ENCODE results near the gene SH2D4B.
A peak's percentile ranks its signal among the peaks of the same experiment; 100 is the strongest.
"Not testable (repeated sequence)": the region's sequence is repeated elsewhere in the genome, so short reads cannot be mapped to it uniquely, and the experiment has no call there.

Gene SH2D4B

DNA sequence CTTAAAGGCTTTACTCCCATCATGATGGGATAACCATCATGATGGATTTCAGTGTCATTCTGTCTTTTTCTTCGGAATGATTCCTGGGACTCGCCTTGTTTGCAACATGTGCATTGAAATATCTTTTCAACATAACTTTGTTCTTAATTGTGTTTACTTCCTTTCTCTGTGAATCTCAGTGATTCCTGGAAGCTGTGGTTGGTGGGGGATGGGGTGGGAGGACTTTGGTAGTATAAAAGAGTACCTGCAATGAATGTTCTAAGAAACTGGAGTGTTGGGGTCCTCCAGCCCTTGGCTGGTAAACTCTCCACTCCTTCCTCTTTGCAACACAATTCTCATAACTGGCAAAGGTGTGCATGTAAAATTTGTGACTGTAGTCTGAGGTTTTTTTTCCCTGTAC, 11.5 kb upstream of the SH2D4B start:
- no peak for DNase-seq

DNA sequence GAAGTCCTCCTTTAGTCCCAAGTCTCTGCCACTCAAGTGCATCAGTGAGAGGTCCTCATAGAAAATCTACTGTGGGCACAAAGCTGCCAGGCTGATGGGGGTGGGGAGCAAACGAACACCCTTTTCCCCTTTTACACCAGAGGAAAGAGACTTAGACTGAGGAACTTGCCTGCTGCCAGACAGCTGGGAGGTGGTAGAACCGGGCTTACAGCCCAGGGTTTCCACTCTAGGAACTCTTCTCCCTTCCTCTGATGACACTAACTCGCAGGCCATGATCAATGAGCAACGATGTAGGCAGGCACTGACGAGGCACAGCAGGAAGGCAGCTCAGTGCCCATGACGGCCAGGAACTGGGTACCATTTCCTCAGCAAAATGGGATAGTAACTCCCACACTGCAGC, 11.0 kb upstream of the SH2D4B start:
- DNase-seq = no peak

DNA sequence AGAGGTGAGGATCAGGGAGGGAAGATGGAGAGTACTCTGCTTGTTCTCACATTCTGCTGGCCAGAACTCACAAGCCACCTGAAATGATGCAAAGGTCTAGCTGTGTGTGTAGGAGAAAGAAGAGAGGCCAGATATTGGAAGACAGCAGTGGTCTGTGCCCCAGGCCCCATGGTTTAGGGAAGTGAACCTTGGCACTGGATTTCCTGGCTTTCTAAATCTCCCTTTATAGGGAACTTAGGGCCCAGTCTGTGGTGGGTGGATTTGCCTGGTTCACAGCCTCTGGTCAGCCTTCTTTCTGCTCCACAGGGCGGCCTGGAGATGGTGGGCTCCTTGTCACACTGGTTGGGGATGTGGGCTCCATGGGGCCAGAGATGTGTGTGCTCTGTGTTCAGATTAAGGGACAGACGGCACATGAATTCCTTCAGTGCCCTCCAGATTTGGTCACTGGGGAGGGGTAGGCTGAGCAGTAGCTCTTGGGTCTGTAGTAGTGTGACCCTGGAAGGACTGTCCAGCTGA, 9.5 kb upstream of the SH2D4B start:
- DNase-seq = no peak

DNA sequence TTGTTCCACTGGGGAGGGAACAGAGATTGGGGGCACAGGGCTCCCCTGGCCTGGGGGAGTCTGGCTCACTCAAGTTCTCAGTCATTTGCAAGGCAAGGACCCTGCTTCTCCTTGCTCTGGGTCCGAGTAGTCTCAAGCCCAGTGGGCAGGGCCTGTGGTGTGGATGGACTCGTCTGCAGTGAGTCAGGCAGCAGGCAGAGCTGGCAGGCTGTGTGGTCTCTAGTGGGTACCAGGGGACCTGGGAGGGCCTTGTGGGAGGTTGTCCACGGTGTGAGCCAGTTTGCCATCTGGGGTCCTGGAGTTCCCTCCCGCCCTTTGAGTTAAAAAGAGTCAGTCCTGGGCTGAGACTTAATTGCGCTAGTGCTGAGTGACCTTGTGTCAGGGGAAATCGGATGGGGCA, 8.8 kb upstream of the SH2D4B start:
- DNase-seq = no peak

DNA sequence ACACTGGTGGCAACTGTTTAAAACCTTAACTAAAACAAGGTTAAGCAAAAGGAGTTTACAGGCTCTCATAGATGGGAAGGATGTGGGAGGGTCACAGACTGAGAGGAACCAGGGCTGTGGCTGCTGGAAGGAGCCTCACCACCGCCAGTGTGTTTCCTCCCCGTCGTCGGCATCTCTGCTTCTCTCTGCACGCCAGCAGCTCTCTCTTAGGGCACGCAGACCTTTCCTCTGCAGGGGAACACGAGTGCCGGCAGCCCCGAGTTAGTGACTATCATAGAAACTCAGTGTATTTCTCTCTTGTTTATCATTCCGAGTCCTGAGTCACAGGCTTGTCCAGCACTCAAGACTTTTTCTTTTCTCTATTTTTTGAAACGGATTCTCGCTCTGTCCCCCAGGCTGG, 8.1 kb upstream of the SH2D4B start:
- peak; percentile 27 for DNase-seq

DNA sequence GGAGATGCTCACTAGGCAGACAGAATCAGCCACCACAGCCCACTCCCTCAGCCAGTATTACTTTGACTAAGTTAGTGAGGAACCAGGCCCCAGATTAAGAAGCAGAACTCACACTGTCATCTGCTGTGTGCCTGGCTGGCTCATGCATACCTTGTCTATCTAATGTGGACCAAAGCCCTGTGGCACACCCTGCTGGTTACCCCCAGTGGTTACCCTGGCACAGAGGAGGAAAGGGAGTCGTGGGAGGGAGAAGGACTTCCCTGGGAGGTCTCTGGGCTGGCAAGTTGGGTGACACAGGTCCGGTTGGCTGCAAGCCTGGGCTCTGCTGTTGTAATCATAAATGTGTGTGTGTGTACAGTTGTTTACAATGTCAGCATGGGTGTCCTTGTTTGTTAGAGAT, 7.5 kb upstream of the SH2D4B start:
- DNase-seq = peak; percentile 60

DNA sequence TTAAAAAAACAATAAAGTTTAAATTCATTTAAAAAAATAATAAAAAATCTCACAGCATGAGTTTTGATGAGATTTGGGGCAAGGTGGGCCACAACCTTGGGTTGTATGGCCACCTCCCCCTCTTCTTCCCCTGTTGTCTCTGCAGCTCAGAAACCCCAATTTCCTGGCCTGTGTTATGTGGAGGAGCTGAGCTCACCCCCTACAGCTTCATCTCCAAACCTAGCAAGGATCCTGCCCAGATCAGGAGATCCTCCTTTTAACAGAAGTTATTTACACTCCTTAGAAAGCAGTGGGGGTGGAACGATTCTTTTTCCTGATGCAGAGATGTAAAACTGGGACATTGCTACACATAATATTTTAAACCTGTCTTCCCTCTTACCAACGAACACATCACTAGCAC, 6.9 kb upstream of the SH2D4B start:
- no peak for DNase-seq

DNA sequence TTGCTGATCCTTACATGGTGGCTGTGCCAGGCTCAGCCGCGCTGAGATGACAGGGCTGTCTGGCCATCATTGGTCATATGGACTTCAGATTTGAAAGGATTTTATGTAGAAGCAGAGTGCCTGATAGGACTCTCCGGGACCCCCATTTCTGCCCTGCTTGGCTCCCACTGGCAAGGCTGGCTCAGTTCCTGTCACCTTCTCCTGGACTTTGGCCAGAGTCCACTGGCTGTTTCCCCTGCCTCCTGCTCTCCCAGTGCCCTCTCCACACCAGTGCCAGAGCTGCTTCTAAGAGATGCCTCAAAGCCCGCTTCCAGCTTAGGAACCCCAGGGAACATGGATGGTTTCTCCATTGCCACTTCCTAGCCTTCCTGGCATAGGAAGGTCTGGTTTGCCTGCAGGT, 5.1 kb upstream of the SH2D4B start:
- no peak for DNase-seq

DNA sequence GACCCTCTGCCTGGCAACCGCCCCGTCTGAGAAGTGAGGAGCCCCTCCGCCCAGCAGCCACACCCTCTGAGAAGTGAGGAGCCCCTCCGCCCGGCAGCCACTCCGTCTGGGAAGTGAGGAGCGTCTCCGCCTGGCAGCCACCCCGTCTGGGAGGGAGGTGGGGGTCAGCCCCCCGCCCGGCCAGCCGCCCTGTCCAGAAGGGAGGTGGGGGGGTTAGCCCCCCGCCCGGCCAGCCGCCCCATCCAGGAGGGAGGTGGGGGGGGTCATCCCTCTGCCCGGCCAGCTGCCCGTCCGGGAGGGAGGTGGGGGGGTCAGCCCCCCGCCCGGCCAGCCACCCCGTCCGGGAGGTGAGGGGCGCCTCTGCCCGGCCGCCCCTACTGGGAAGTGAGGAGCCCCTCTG, 3.6 kb upstream of the SH2D4B start:
- not testable (repeated sequence) for DNase-seq

DNA sequence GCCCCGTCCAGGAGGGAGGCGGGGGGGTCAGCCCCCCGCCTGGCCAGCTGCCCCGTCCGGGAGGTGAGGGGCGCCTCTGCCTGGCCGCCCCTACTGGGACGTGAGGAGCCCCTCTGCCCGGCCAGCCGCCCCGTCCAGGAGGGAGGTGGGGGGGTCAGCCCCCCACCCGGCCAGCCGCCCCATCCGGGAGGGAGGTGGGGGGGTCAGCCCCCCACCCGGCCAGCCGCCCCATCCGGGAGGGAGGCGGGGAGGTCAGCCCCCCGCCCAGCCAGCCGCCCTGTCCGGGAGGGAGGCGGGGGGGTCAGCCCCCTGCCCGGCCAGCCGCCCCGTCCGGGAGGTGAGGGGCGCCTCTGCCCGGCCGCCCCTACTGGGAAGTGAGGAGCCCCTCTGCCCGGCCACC, 3.1 kb upstream of the SH2D4B start:
- not testable (repeated sequence) for DNase-seq

DNA sequence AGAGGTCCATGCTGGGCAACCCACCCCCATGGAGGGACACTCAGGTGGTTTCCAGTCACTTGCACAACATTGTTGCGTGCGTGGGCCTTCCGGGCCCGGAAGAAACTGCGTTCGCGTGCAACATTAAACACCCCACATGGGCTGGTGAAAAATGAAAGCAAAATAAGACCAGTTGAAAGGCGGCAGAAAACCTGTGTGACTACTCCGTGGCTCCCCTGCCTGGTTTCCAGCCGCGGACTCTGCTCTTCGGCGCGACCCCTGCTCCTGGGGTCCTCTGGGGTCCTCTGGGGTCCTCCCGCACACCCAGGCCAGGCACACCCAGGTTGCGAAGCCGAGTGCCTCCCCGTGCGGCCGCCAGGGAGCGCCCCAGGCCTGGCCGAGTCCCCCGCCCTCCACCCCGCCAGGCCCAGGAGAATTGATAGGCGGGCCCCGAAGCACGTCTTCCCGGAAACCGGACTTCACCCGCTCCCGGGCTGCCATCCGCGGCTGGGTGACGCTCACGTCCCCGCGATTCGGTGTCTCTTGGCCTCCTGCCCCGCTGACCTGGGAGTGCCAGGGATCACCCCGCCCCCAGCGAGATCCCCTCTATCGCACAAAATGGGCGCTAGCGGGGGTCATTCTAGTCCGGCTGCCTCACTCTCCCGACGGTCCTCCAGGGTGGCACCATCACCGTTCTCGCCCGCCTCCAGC, 1.9 kb upstream of the SH2D4B start:
- DNase-seq = peak; percentile 70

DNA sequence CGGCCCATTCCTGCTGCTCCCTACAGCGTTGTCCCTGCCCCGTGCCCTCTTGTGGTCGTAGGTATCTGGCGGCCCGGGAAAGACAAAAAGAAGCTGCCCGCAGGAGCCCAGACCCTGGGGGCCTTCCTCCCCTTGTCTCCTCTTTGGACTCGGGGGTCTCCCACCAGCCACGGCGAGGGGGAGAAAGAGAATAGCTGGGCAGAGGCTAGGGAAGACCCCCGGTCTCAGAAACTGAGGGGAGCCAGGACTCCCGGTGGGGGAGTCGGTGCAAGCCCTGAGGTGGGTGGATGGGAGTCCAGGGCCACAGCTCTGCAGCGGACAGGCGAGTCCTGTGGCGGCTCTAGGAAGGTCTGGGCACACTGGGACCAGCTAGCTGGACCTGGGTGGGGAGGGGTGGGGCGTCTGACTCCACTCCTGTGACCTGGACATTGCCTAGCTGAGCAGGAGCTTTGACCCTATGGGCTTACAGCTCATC, 1.3 kb upstream of the SH2D4B start:
- DNase-seq = no peak

DNA sequence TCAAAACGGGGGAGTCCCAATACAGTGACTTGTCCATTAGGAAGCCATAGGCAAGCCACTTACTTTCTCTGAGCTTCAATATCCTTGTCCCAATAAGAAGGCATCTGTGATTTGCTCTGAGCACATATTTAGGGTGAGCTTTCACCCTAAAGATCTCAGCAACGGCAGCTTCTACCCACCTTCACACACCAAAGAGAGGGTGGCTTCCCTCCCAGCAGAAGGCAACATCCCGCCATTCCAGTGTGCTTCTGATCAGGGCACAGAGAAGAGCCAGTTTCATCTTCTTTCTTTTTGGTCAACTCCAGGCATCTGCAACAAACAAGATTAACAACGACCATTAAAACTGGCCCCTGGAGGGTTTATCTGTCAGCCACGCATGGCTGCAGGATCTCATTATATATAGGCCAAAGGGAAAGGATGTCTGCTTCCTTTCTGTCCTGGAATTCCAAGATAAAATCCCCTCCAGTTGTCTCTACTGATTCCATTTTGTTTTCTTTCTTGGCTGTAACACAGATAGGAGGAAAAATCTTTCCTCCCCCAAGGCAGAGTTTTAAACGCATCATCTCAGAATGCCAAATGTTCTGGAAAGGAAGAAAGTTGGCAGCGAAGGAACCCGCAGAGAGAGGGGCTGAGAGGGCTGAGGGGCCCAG, 491 bp upstream of the SH2D4B start:
- DNase-seq = no peak

DNA sequence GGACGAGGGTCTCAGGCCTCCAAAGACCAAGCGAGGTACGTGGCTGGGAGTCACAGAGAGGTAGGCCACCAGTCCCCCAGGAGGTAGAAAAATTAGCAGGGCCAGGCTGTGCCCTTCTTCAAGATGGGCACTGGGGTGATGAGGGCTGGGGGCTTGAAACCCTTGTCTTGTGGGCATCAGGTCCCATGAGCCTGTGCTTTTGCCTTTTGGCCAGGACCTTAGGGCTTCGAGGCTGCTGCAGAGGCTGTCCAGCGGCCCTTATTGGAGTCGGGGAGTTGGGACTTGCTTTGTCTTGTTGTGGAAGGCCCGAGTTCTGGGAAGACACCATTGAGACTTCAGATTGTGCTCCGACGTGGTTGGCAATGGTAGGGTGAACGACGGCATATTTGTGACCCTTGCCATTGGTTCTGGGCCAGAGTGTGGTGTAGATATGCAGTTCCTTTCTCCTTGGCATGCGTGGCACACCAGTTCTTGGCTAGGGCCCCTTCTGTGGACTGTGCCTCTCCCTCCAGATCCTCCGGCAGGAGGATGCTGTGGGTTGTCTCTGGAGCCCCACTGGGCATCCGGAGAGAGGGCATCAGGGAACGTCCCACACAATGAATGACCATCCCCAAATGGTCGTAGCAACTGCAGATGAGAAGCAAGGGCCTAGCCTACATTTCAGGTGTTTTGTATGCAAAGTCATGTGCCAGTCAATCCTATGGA, 931 bp downstream of the SH2D4B start:
- no peak for DNase-seq

DNA sequence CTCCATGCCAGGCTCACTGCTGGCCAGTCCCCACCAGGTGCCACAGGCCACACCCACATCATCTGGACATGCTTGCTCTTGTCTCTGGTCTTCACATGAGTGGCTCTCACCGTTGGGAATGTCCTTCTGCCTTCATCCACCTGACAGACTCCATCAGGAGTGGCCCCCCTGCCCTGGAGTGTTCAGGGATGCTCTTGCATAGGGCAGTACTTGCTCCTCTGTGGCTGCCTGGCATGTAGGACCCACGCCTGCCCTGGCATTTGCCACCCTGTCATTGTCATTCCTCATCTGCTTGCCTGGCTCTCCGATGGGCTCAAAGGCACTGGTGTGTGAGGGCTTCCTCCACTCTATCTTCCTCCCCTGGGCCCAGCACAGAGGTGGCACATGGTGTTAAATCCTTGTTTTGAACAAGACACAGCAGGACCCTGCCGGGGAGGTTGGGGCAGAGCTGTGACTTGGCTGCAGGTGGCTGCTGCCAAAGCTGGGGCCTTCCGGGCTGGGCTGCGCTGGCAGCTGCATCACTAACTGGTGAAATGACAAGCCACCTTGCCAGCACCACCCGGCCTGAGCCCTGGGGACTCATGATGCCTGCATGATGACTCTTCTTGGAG, 1.8 kb downstream of the SH2D4B start:
- DNase-seq = no peak

DNA sequence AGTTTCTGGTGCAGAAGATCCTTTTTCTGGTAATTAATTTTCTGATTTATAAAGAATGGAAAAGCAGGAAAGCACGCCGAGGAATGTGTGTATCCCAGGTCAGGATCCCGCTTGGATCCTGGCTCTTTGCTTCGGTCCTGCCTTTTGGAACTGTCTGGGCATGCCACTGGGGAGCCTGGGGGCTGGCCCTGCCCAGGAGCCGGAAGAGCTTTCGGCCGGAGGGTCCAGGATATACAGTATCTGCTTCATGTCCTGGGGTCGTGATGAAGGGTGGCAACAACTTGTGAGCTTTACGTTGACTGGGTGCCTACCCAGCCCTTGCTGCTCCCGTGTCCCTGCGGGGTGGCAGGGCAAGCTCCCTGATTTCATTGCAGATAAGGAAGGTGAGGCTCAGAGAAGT, 2.4 kb downstream of the SH2D4B start:
- DNase-seq = no peak

DNA sequence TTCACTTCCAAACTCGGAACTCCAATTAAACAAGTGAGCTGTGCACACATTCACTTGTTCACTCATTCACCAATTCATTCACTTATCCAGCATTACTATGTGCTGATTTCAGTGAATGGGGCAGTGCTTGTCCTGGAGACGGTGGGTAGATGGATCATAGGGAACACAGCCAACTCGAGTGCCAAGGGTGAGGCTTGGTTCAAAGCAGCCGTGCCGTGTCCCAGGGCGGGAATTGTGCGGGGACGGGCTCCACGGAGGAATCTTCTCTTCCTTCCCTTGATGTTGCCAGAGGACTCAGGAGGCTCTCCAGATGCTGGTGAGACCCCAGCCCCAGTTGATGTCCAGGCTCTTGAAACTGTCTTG, 2.9 kb downstream of the SH2D4B start:
- no peak for DNase-seq

DNA sequence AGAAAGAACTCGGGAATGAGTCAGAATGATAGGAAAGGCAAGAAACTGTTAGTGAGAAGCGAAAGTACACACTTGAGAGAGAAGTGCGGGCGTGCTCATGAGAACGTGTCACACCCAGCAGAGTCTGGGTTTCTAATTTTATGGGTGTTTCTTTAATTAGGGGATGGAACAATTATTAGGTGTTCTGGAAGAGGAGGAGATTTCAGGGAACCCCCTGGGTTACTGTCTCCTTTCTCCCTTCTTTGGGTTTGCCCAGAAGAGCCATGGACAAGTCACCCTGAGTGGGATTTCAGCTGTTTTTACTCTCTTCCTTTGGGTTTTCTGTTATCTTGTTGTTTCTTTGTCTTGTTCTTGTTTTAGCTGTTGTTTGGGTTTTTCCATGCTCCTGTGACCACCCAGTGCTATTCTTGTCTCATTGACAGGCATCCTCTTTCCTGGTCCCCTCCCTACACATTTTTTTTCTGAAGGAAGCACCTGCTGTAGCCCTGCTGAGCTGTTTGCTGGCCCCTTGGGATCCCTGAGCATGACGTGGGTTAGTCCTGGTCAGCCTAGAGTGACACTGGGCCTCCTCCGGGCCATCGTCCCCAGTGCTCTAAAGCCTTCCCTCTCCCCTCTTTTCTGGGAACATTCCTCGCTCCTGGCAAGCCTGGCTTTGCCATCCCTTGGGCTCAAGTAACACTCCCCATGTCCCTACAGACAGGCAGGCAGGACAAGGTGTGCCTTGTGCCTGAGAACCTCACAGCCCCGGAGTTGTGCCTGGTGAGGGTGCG, 3.5 kb downstream of the SH2D4B start:
- DNase-seq = no peak

DNA sequence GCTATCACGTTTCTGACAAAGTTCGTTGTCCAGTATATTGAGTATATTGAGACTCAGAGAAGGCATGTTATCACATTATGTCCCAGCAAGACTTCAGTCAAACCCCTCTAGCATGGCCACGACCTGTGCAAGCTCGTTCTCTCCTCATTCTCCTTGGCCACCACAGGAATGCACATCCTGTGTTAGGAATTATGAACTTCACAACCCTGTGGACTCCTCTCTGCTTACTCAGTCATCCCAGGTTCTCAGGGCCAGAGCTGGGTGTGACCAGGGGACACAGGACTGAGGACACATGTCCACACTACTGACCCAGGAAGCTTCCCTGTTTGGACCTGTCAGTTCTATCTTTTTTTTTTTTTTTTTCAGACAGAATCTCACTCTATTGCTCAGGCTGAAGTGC, 4.4 kb downstream of the SH2D4B start:
- DNase-seq = no peak

DNA sequence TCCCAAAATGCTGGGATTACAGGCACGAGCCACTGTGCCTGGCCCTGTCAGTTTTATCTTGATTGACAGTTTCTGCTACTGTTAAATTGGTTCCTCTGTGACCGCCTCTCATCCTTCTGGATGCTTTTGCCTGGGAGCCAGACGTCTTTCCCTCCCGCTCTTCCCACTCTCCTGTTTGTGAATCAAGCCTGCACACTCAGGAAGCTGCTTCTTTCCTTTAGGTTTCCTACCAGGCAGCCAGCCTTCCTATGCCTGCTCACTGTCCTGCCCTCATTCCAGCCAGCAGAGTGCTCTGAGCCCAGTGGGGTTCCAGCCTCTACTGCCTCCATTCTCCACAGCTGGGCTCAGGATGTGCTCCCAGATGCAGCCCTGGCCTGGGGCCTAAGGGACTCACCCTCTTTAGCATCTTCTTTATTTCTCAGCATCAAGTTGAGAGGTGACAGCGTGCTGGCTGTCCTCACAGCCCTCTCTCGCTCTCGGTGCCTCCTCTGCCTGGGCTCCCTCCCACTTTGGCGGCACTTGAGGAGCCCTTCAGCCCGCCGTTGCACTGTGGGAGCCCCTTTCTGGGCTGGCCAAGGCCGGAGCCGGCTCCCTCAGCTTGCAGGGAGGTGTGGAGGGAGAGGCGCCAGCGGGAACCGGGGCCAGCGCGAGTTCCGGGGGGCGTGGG, 5.1 kb downstream of the SH2D4B start:
- no peak for DNase-seq

DNA sequence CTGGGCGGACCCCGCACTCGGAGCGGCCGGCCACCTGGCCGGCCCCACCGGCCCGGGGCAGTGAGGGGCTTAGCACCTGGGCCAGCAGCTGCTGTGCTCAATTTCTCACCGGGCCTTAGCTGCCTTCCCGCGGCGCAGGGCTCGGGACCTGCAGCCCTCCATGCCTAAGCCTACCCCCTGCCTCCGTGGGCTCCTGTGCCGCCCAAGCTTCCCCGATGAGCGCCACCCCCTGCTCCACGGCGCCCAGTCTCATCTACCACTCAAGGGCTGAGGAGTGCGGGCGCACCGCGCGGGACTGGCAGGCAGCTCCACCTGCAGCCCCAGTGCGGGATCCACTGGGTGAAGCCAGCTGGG, 5.6 kb downstream of the SH2D4B start:
- DNase-seq = not testable (repeated sequence)

DNA sequence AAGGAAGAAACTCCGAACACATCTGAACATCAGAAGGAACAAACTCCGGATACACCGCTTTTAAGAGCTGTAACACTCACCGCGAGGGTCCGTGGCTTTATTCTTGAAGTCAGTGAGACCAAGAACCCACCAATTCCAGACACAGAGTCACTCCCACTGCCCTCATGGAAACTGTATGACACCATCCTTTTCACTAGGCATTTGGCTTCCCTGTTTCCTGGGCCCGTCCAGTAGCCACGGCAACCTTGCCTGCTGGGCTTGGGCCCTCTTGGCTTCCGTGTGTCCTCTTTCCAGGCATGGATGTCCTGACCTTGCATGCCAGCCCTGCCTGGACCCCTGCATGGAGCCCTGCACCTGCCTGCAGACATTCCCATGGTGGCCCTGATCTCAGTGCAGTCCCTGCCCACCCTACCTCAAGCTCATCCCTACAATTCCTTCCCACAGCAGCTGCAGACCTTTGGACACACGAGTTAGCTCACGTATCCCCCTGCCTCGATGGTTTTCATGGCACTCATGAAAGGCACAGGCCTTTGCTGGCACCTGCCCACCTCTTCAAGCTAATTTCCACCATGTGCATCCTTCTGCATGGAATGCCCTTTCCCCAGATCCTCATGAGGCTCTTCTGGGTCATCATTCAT, 6.7 kb downstream of the SH2D4B start:
- DNase-seq = no peak

Measured in stimulated activated CD4-positive, alpha-beta T cell treated with anti-CD3 and anti-CD28 coated beads, Interleukin-4, amount 100 ng/mL, for 24 hours (primary cell).